HepG2 (cell line): ENCODE data around the gene DCST2. TPM values are rescaled to one million over a fixed set of nuclear protein-coding genes. Genes with fewer than 3 reads are reported as not detected.

ENCODE experiments used
- ASH2L ChIP-seq: fragments of 300-600, 200-600 bp; sonication (generic); IDR thresholded peaks from 2 replicates; pipeline ENCODE4 v1.7.0; 2017; ENCODE audit warnings: low read depth, mild to moderate bottlenecking, moderate library complexity, mixed read lengths, low read length; ENCODE audit not compliant: insufficient read length
- DPF2 ChIP-seq: sonication (generic); formaldehyde crosslinking; IDR thresholded peaks from 2 replicates; pipeline ENCODE4 v1.4.0; 2020; ENCODE audit warnings: mild to moderate bottlenecking, low read depth, missing genetic modification reagents, borderline replicate concordance
- GPBP1L1 ChIP-seq: sonication (generic); formaldehyde crosslinking; IDR thresholded peaks from 2 replicates; pipeline ENCODE4 v1.5.0; 2020; ENCODE audit warnings: mild to moderate bottlenecking, missing genetic modification reagents
- MAZ ChIP-seq, 2 experiments: sonication (generic) in 1 of 2; formaldehyde crosslinking in 1 of 2; IDR thresholded peaks; 2 replicates each; pipeline versions ENCODE4 v1.5.0 to v1.6.1; 2012 to 2020; ENCODE audit warnings: low read depth in 2 of 2, mild to moderate bottlenecking in 2 of 2, borderline replicate concordance in 1 of 2, improper control_type of control experiment in 1 of 2, low read length in 1 of 2, missing genetic modification reagents in 1 of 2, moderate library complexity in 1 of 2
- MXD1 ChIP-seq: sonication (generic); formaldehyde crosslinking; IDR thresholded peaks from 2 replicates; pipeline ENCODE4 v1.4.0; 2020; ENCODE audit warnings: mild to moderate bottlenecking, missing genetic modification reagents
- NCOA5 ChIP-seq: sonication (generic); formaldehyde crosslinking; IDR thresholded peaks from 2 replicates; pipeline ENCODE4 v1.4.0; 2020; ENCODE audit warnings: missing genetic modification reagents
- PITX1 ChIP-seq: sonication (generic); formaldehyde crosslinking; IDR thresholded peaks from 2 replicates; pipeline ENCODE4 v1.5.1; 2020; ENCODE audit warnings: mild to moderate bottlenecking, missing genetic modification reagents
- RAD21 ChIP-seq: fragments of 450-650 bp; formaldehyde crosslinking; IDR thresholded peaks from 2 replicates; pipeline ENCODE4 v1.5.0; 2020; ENCODE audit warnings: mild to moderate bottlenecking
- RARG ChIP-seq: sonication (generic); formaldehyde crosslinking; IDR thresholded peaks from 2 replicates; pipeline ENCODE4 v1.4.0; 2020; ENCODE audit warnings: low read depth, mild to moderate bottlenecking, missing genetic modification reagents
- ZMYM4 ChIP-seq: sonication (generic); formaldehyde crosslinking; IDR thresholded peaks from 2 replicates; pipeline ENCODE4 v1.8.1; 2023; ENCODE audit warnings: mild to moderate bottlenecking, missing genetic modification reagents
- ZNF205 ChIP-seq: IDR thresholded peaks from 2 replicates; pipeline ENCODE4 v1.6.1; 2018; ENCODE audit warnings: missing biosample characterization, missing genetic modification reagents
- ZNF354B ChIP-seq: sonication (generic); formaldehyde crosslinking; IDR thresholded peaks from 2 replicates; pipeline ENCODE4 v1.8.0; 2022; ENCODE audit warnings: mild to moderate bottlenecking, missing genetic modification reagents
- ZNF574 ChIP-seq: sonication (generic); formaldehyde crosslinking; IDR thresholded peaks from 2 replicates; pipeline ENCODE4 v1.4.0; 2020; ENCODE audit warnings: missing genetic modification reagents
- ZNF607 ChIP-seq: sonication (generic); formaldehyde crosslinking; IDR thresholded peaks from 2 replicates; pipeline ENCODE4 v1.5.1; 2020; ENCODE audit warnings: missing genetic modification reagents, mild to moderate bottlenecking, borderline replicate concordance
- ZNF619 ChIP-seq: sonication (generic); formaldehyde crosslinking; IDR thresholded peaks from 2 replicates; pipeline ENCODE4 v1.4.0; 2020; ENCODE audit warnings: mild to moderate bottlenecking, missing genetic modification reagents
- ZNF703 ChIP-seq: sonication (generic); formaldehyde crosslinking; IDR thresholded peaks from 2 replicates; pipeline ENCODE4 v1.5.1; 2020; ENCODE audit warnings: missing genetic modification reagents, mild to moderate bottlenecking, moderate library complexity, borderline replicate concordance
- ZNF775 ChIP-seq: sonication (generic); formaldehyde crosslinking; IDR thresholded peaks from 2 replicates; pipeline ENCODE4 v1.4.0; 2020; ENCODE audit warnings: missing genetic modification reagents, mild to moderate bottlenecking, moderate library complexity, borderline replicate concordance
- polyA plus RNA-seq, 8 experiments: library from polyadenylated mRNA; depleted of rRNA in 3 of 8; stranded (reverse) in 7 of 8; unstranded in 1 of 8; fragments of >200 nt; fragmentation: Illumina TruSeq in 4 of 8; extraction: Trizol in 4 of 8; gene quantifications; 2 replicates each; pipeline versions ENCODE4 v1.2.1 to v1.2.3, GENCODE V29; 2011 to 2016; ENCODE audit warnings: low read depth in 4 of 8, missing spikeins in 1 of 8, mixed read lengths in 1 of 8; ENCODE audit not compliant: insufficient read depth in 1 of 8
- total RNA-seq, 5 experiments: library from RNA; depleted of rRNA; stranded (reverse); fragments of >200 nt; fragmentation: Illumina TruSeq; extraction: Trizol; gene quantifications; 2 replicates each; pipeline ENCODE4 v1.2.3, GENCODE V29; 2016; ENCODE audit warnings: low read depth in 1 of 5
- TF ChIP-seq, protein P1 (sequence below): sonication (generic); formaldehyde crosslinking; IDR thresholded peaks from 2 replicates; pipeline ENCODE4 v1.9.0; 2022; ENCODE audit warnings: missing genetic modification reagents, mild to moderate bottlenecking, borderline replicate concordance
- TF ChIP-seq, protein P2 (sequence below): IDR thresholded peaks from 2 replicates; pipeline ENCODE4 v1.6.1; 2016; ENCODE audit warnings: low read depth, control low read depth

Gene DCST2
- total and polyA plus RNA-seq, 2 of the 13 experiments (the other 11 are each of a cell fraction or from before 2014, with no cell fraction given): 0.74 TPM; not detected in 1

GRCh38 chr1:154999571-155000410, 33.8 kb downstream of the DCST2 start (continued):
- TF ChIP-seq GPBP1L1 (CRISPR knock-in tag) (no peak), ZNF703 (CRISPR knock-in tag) (no peak), RAD21 (CRISPR knock-in tag) (no peak), ZNF775 (CRISPR knock-in tag) (no peak), DPF2 (CRISPR knock-in tag) (no peak), NCOA5 (CRISPR knock-in tag) (no peak), ASH2L (no peak), MAZ (IDR thresholded peaks at IDR 0.05; ENCODE audit: borderline replicate concordance, low read depth, low read length) (peak; percentile 55), MAZ (CRISPR knock-in tag; IDR thresholded peaks at IDR 0.05; ENCODE audit: low read depth) (no peak; the same call in 1 of the 2 replicates), PITX1 (CRISPR knock-in tag) (no peak), ZMYM4 (no peak), ZNF607 (CRISPR knock-in tag) (peak; percentile 58; the same call in 1 of the 2 replicates), RARG (CRISPR knock-in tag) (no peak), ZNF619 (CRISPR knock-in tag) (no peak), ZNF205 (CRISPR knock-in tag) (no peak), ZNF354B (no peak), MXD1 (CRISPR knock-in tag) (peak; percentile 57; the same call in 1 of the 2 replicates), ZNF574 (no peak)
- TF ChIP-seq, protein P1, sequence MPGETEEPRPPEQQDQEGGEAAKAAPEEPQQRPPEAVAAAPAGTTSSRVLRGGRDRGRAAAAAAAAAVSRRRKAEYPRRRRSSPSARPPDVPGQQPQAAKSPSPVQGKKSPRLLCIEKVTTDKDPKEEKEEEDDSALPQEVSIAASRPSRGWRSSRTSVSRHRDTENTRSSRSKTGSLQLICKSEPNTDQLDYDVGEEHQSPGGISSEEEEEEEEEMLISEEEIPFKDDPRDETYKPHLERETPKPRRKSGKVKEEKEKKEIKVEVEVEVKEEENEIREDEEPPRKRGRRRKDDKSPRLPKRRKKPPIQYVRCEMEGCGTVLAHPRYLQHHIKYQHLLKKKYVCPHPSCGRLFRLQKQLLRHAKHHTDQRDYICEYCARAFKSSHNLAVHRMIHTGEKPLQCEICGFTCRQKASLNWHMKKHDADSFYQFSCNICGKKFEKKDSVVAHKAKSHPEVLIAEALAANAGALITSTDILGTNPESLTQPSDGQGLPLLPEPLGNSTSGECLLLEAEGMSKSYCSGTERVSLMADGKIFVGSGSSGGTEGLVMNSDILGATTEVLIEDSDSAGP (CRISPR knock-in tag): 0 out of 2 replicates have a peak, but pooled peaks have one; percentile 49
- TF ChIP-seq, protein P2, sequence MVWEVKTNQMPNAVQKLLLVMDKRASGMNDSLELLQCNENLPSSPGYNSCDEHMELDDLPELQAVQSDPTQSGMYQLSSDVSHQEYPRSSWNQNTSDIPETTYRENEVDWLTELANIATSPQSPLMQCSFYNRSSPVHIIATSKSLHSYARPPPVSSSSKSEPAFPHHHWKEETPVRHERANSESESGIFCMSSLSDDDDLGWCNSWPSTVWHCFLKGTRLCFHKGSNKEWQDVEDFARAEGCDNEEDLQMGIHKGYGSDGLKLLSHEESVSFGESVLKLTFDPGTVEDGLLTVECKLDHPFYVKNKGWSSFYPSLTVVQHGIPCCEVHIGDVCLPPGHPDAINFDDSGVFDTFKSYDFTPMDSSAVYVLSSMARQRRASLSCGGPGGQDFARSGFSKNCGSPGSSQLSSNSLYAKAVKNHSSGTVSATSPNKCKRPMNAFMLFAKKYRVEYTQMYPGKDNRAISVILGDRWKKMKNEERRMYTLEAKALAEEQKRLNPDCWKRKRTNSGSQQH (CRISPR knock-in tag): peak; percentile 20; the same call in 1 of the 2 replicates
